GM23338 (cell line): ENCODE results near the gene MTA3. TPM values are rescaled to one million over a fixed set of nuclear protein-coding genes. Genes with fewer than 3 reads are reported as not detected.

Source experiments
- ATAC-seq: fragments of 200-7000 bp; cut with Tn5 transposase; 3 replicates; pipeline ENCODE4 v1.9.1; 2020
- DNase-seq: peaks from one replicate; pipeline ENCODE4 v3.0.0-alpha.2; 2015; ENCODE audit warnings: low spot score
- H2AFZ ChIP-seq: fragments of 200-600 bp; sonication (generic); 2 replicates; pipeline ENCODE4 v1.8.0; 2016; ENCODE audit warnings: antibody characterized with exemption, mild to moderate bottlenecking, moderate library complexity
- H3F3A ChIP-seq: fragments of 200-600 bp; sonication (generic); replicated peaks from 2 replicates; pipeline ENCODE4 v1.8.0; 2017; ENCODE audit warnings: antibody characterized with exemption, mixed run types, low read depth
- H3K27ac ChIP-seq: fragments of 200-600 bp; sonication (generic); 2 replicates; pipeline ENCODE4 v1.6.1; 2016; ENCODE audit warnings: low read depth
- H3K27me3 ChIP-seq: fragments of 200-600 bp; sonication (generic); 2 replicates; pipeline ENCODE4 v1.8.0; 2016; ENCODE audit warnings: mild to moderate bottlenecking, mixed run types, moderate library complexity; ENCODE audit not compliant: insufficient read depth
- H3K36me3 ChIP-seq: fragments of 200-600 bp; sonication (generic); 2 replicates; pipeline ENCODE4 v1.8.0; 2016; ENCODE audit warnings: mild to moderate bottlenecking; ENCODE audit not compliant: insufficient read depth
- H3K4me1 ChIP-seq: fragments of 200-600 bp; sonication (generic); 2 replicates; pipeline ENCODE4 v1.8.0; 2016; ENCODE audit warnings: mild to moderate bottlenecking, moderate library complexity; ENCODE audit not compliant: insufficient read depth
- H3K4me2 ChIP-seq: fragments of 200-600 bp; sonication (generic); 2 replicates; pipeline ENCODE4 v1.7.1; 2017; ENCODE audit warnings: mixed run types
- H3K4me3 ChIP-seq: fragments of 200-600 bp; sonication (generic); 2 replicates; pipeline ENCODE4 v1.6.1; 2016; ENCODE audit warnings: mixed run types
- H3K79me2 ChIP-seq: fragments of 200-600 bp; sonication (generic); replicated peaks from 2 replicates; pipeline ENCODE4 v1.8.0; 2017; ENCODE audit warnings: mild to moderate bottlenecking; ENCODE audit not compliant: insufficient read depth
- H3K9me2 ChIP-seq: fragments of 200-600 bp; sonication (generic); 2 replicates; pipeline ENCODE4 v1.8.0; 2017; ENCODE audit not compliant: insufficient read depth
- H4K20me1 ChIP-seq: fragments of 200-600 bp; sonication (generic); replicated peaks from 2 replicates; pipeline ENCODE4 v1.8.0; 2017; ENCODE audit warnings: mild to moderate bottlenecking; ENCODE audit not compliant: insufficient read depth
- H3K27ac Mint-ChIP-seq: 2 replicates; pipeline ENCODE4 v1.8.0; 2020; ENCODE audit warnings: inconsistent platforms, mild to moderate bottlenecking, moderate library complexity, mixed read lengths
- H3K27me3 Mint-ChIP-seq: 3 replicates; pipeline ENCODE4 v1.8.0; 2022; ENCODE audit warnings: low read depth, mild to moderate bottlenecking, moderate library complexity, mixed read lengths, inconsistent platforms; ENCODE audit not compliant: insufficient read depth, poor library complexity
- H3K36me3 Mint-ChIP-seq: 3 replicates; pipeline ENCODE4 v1.8.0; 2021; ENCODE audit warnings: low read depth, mild to moderate bottlenecking, inconsistent platforms, moderate library complexity, mixed read lengths
- H3K4me1 Mint-ChIP-seq: 3 replicates; pipeline ENCODE4 v1.8.0; 2020; ENCODE audit warnings: mild to moderate bottlenecking, inconsistent platforms, mixed read lengths
- H3K4me3 Mint-ChIP-seq: 3 replicates; pipeline ENCODE4 v1.8.0; 2021; ENCODE audit warnings: moderate library complexity, mild to moderate bottlenecking, inconsistent platforms, mixed read lengths
- H3K9me3 Mint-ChIP-seq: 3 replicates; pipeline ENCODE4 v1.8.0; 2020; ENCODE audit warnings: moderate library complexity, mild to moderate bottlenecking, inconsistent platforms, mixed read lengths
- CREB1 ChIP-seq: fragments of 250-450 bp; sonication (Bioruptor Pico); IDR thresholded peaks from 2 replicates; pipeline ENCODE4 v1.5.0; 2020; ENCODE audit warnings: low read depth, mild to moderate bottlenecking, moderate library complexity
- CTCF ChIP-seq, 2 experiments: fragments of 200-600 bp in 1 of 2; sonication (generic) in 1 of 2; conservative IDR thresholded peaks; 2 replicates each; pipeline versions ENCODE4 v1.5.1 to v1.6.1; 2016 to 2017; ENCODE audit warnings: antibody characterized with exemption in 2 of 2, low read depth in 2 of 2, mild to moderate bottlenecking in 2 of 2, moderate library complexity in 1 of 2
- EZH2phosphoT487 ChIP-seq: fragments of 200-600 bp; sonication (generic); IDR thresholded peaks from one replicate; pipeline ENCODE4 v1.8.1; 2018; ENCODE audit warnings: antibody characterized with exemption; ENCODE audit not compliant: unreplicated experiment
- JUNB ChIP-seq: IDR thresholded peaks from one replicate; pipeline ENCODE4 v1.6.1; 2016; ENCODE audit warnings: antibody characterized with exemption; ENCODE audit not compliant: unreplicated experiment
- POLR2AphosphoS5 ChIP-seq: IDR thresholded peaks from 2 replicates; pipeline ENCODE4 v1.6.1; 2016; ENCODE audit warnings: antibody characterized with exemption, low read depth
- STAT1 ChIP-seq: IDR thresholded peaks from one replicate; pipeline ENCODE4 v1.6.1; 2016; ENCODE audit warnings: antibody characterized with exemption; ENCODE audit not compliant: unreplicated experiment
- ZNF114 ChIP-seq: fragments of 250-450 bp; sonication (Bioruptor Pico); IDR thresholded peaks from 2 replicates; pipeline ENCODE4 v1.5.0; 2020; ENCODE audit warnings: mild to moderate bottlenecking, moderate library complexity
- ZNF462 ChIP-seq: fragments of 250-450 bp; sonication (Bioruptor Pico); IDR thresholded peaks from 2 replicates; pipeline ENCODE4 v1.5.0; 2020; ENCODE audit warnings: mild to moderate bottlenecking, moderate library complexity
- polyA plus RNA-seq: library from polyadenylated mRNA; unstranded; fragments of >200 nt; fragmentation: Nextera tagmentation; extraction: Ambion mirVana; gene quantifications from 2 replicates; pipeline ENCODE4 v1.2.1, GENCODE V29; 2016
- total RNA-seq: library from RNA; depleted of rRNA; stranded (reverse); fragments of >200 nt; shearing (Covaris generic); gene quantifications from 2 replicates; pipeline ENCODE4 v1.2.3, GENCODE V29; 2014

MTA3 gene
- total and polyA plus RNA-seq, 2 experiments from 2014 or later: 162 to 208 TPM

DNA sequence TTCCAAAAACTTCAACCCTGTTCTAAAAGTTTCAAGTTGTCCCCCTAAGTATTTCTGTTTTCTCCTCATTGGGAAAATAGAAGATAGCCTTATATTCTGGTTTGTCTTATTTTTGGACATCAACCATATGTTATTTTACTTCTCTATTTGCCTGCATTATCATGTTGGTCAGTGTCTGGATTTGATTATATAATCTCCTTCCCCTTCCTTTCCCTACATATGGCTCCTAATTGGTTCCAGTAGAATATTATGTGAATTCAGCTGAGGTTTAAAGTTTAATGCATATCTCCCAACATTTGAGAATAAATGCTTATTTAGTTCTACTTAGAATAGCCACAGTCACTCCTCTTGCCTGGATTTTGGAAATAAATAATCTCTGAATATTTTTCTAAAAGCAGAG is 128.6 kb downstream of the MTA3 start:
- H3K36me3 Mint-ChIP-seq: peaks cover 9% of the 10 kb centered on the region; the same call in 2 of the 3 replicates
- H3K4me2 ChIP-seq: no peak overlapping the region
- no peaks in the 10 kb centered on the region for H3F3A ChIP-seq
- no peak for TF ChIP-seq JUNB
- no peak for TF ChIP-seq STAT1
- TF ChIP-seq EZH2phosphoT487: no peak
- TF ChIP-seq ZNF462 (CRISPR knock-in tag): no peak
- no peak for TF ChIP-seq CTCF (conservative IDR thresholded peaks at IDR 0.05; ENCODE audit: low read depth in 2 of 2)
- TF ChIP-seq ZNF114: no peak
- TF ChIP-seq CREB1 (CRISPR knock-in tag): no peak
- no peak for TF ChIP-seq POLR2AphosphoS5
- H3K4me1 ChIP-seq: peaks cover 7% of the 10 kb centered on the region; the same call in 1 of the 2 replicates
- no peak overlapping the region for H3K4me3 ChIP-seq
- no peak overlapping the region for H3K27ac Mint-ChIP-seq
- H3K27me3 Mint-ChIP-seq: peaks cover 9% of the 10 kb centered on the region
- H3K4me3 Mint-ChIP-seq: no peak overlapping the region
- peaks cover 8% of the 10 kb centered on the region for H4K20me1 ChIP-seq
- peaks cover 9% of the 10 kb centered on the region; the same call in 1 of the 2 replicates for H3K36me3 ChIP-seq
- peaks cover 10% of the 10 kb centered on the region; the same call in 2 of the 3 replicates for H3K4me1 Mint-ChIP-seq
- H3K79me2 ChIP-seq: peaks cover 55% of the 10 kb centered on the region
- H3K27ac ChIP-seq: no peak overlapping the region
- H3K9me3 Mint-ChIP-seq: no peaks in the 10 kb centered on the region
- H2AFZ ChIP-seq: no peak overlapping the region
- H3K27me3 ChIP-seq: no peaks in the 10 kb centered on the region
- ATAC-seq (no peak), DNase-seq (no peak)
- H3K9me2 ChIP-seq: no peaks in the 10 kb centered on the region
